ENCODE data around the gene CLDN4. TPM values are rescaled to one million over a fixed set of nuclear protein-coding genes. Genes with fewer than 3 reads are reported as not detected.
A peak's percentile ranks its signal among the peaks of the same experiment; 100 is the strongest.
"Not testable (repeated sequence)": the region's sequence is repeated elsewhere in the genome, so short reads cannot be mapped to it uniquely, and the experiment has no call there.

CLDN4 gene
- total RNA-seq, 2 experiments from 2014 or later: 0.12 to 0.16 TPM

GRCh38 chr7:73809467-73809951 is 21.3 kb upstream of the CLDN4 start:
- no peak overlapping the region for H3K27ac Mint-ChIP-seq
- H3K9me3 Mint-ChIP-seq (ENCODE audit: low read depth): no peaks in the 10 kb centered on the region
- no peaks in the 10 kb centered on the region for H3K4me1 Mint-ChIP-seq
- intact Hi-C loops (cut with DNase I, micrococcal nuclease): no loop called here
- H3K27me3 Mint-ChIP-seq: peaks cover 5% of the 10 kb centered on the region
- H3K4me3 Mint-ChIP-seq: no peak overlapping the region
- ATAC-seq (no peak), DNase-seq (no peak)
- ChIA-PET POLR2A (interaction anchor here (0.7 kb wide), 1 partner anchor 310 kb away, joined by 4 read pairs; no protein-coding TSS in a partner anchor), CTCF (interaction anchor here (0.9 to 1.0 kb wide), 2 partner anchors 9 to 47 kb away, joined by 3 to 4 read pairs; no protein-coding TSS in a partner anchor)
- H3K36me3 Mint-ChIP-seq (ENCODE audit: low read depth): no peaks in the 10 kb centered on the region

- H3K4me1 Mint-ChIP-seq: no peaks in the 10 kb centered on the region
- H3K27me3 Mint-ChIP-seq: peaks cover 7% of the 10 kb centered on the region
- no peaks in the 10 kb centered on the region for H3K36me3 Mint-ChIP-seq (ENCODE audit: low read depth)
- intact Hi-C loops (cut with DNase I, micrococcal nuclease): loop anchor here (1.0 kb wide), 1 partner anchor 44 kb away; no protein-coding TSS in a partner anchor
- H3K27ac Mint-ChIP-seq: no peak overlapping the region
- CTCF ChIA-PET: interaction anchor here (2.1 kb wide), 1 partner anchor 43 kb away, joined by 15 read pairs; no protein-coding TSS in a partner anchor
- POLR2A ChIA-PET: no interaction called here
- H3K9me3 Mint-ChIP-seq (ENCODE audit: low read depth): no peaks in the 10 kb centered on the region
- DNase-seq (no peak), ATAC-seq (no peak)
- H3K4me3 Mint-ChIP-seq: no peak overlapping the region
These were observed 19.8 kb upstream of the CLDN4 start for GRCh38 chr7:73810998-73811360.

- Mint-ChIP-seq H3K4me1 (no peaks in the 10 kb centered on the region), H3K36me3 (ENCODE audit: low read depth) (no peaks in the 10 kb centered on the region), H3K27me3 (peaks cover 7% of the 10 kb centered on the region), H3K27ac (no peak overlapping the region), H3K4me3 (no peak overlapping the region), H3K9me3 (ENCODE audit: low read depth) (no peaks in the 10 kb centered on the region)
- intact Hi-C loops (cut with DNase I, micrococcal nuclease): loop anchor here (1.0 kb wide), 1 partner anchor 44 kb away; no protein-coding TSS in a partner anchor
- POLR2A ChIA-PET: no interaction called here
- CTCF ChIA-PET: interaction anchor here (0.6 to 2.1 kb wide), 6 partner anchors 16 to 534 kb away, joined by 3 to 15 read pairs (median 4); no protein-coding TSS in a partner anchor
- DNase-seq: peak; percentile 79
- ATAC-seq: peak; percentile 86
These were observed 19.0 kb upstream of the CLDN4 start for GRCh38 chr7:73811760-73812168.

GRCh38 chr7:73812996-73813395 is 17.8 kb upstream of the CLDN4 start:
- CTCF ChIA-PET: interaction anchor here (2.1 kb wide), 1 partner anchor 41 kb away, joined by 15 read pairs; no protein-coding TSS in a partner anchor

GRCh38 chr7:73815436-73815835 is 15.4 kb upstream of the CLDN4 start:
- intact Hi-C loops (cut with DNase I, micrococcal nuclease): no loop called here
- DNase-seq (no peak), ATAC-seq (no peak)
- H3K36me3 Mint-ChIP-seq (ENCODE audit: low read depth): no peaks in the 10 kb centered on the region
- H3K4me1 Mint-ChIP-seq: no peaks in the 10 kb centered on the region
- no peak overlapping the region for H3K27ac Mint-ChIP-seq
- ChIA-PET CTCF (no interaction called here), POLR2A (no interaction called here)
- H3K4me3 Mint-ChIP-seq: no peak overlapping the region
- peaks cover 9% of the 10 kb centered on the region for H3K27me3 Mint-ChIP-seq
- H3K9me3 Mint-ChIP-seq (ENCODE audit: low read depth): no peaks in the 10 kb centered on the region

More at GRCh38 chr7:73812996-73813395, 17.8 kb upstream of the CLDN4 start:
- peaks cover 7% of the 10 kb centered on the region for H3K27me3 Mint-ChIP-seq
- POLR2A ChIA-PET: no interaction called here
- intact Hi-C loops (cut with DNase I, micrococcal nuclease): no loop called here
- no peak for ATAC-seq
- H3K36me3 Mint-ChIP-seq (ENCODE audit: low read depth): no peaks in the 10 kb centered on the region
- no peaks in the 10 kb centered on the region for H3K9me3 Mint-ChIP-seq (ENCODE audit: low read depth)
- H3K27ac Mint-ChIP-seq: no peak overlapping the region
- no peak overlapping the region for H3K4me3 Mint-ChIP-seq
- no peak for DNase-seq
- H3K4me1 Mint-ChIP-seq: no peaks in the 10 kb centered on the region

GRCh38 chr7:73817121-73817520 is 13.7 kb upstream of the CLDN4 start:
- ATAC-seq (no peak), DNase-seq (no peak)
- Mint-ChIP-seq H3K9me3 (ENCODE audit: low read depth) (no peaks in the 10 kb centered on the region), H3K27me3 (peaks cover 7% of the 10 kb centered on the region), H3K4me1 (no peaks in the 10 kb centered on the region), H3K27ac (no peak overlapping the region), H3K36me3 (ENCODE audit: low read depth) (no peaks in the 10 kb centered on the region), H3K4me3 (no peak overlapping the region)
- intact Hi-C loops (cut with DNase I, micrococcal nuclease): no loop called here
- ChIA-PET CTCF (no interaction called here), POLR2A (no interaction called here)

- Mint-ChIP-seq H3K27me3 (peaks cover 4% of the 10 kb centered on the region), H3K36me3 (ENCODE audit: low read depth) (no peaks in the 10 kb centered on the region), H3K27ac (no peak overlapping the region), H3K9me3 (ENCODE audit: low read depth) (no peaks in the 10 kb centered on the region), H3K4me3 (no peak overlapping the region), H3K4me1 (peaks cover 2% of the 10 kb centered on the region)
- POLR2A ChIA-PET: no interaction called here
- DNase-seq: no peak
- intact Hi-C loops (cut with DNase I, micrococcal nuclease): no loop called here
- CTCF ChIA-PET: no interaction called here
- ATAC-seq: no peak
These were observed 10.8 kb upstream of the CLDN4 start for GRCh38 chr7:73820013-73820412.

- ATAC-seq; H3K4me3 Mint-ChIP-seq; H3K9me3 Mint-ChIP-seq (ENCODE audit: low read depth); CTCF ChIA-PET; H3K27me3 Mint-ChIP-seq; intact Hi-C loops (cut with DNase I, micrococcal nuclease); H3K4me1 Mint-ChIP-seq; DNase-seq; POLR2A ChIA-PET; H3K27ac Mint-ChIP-seq; H3K36me3 Mint-ChIP-seq (ENCODE audit: low read depth): not testable (repeated sequence)
These were observed 9.1 kb upstream of the CLDN4 start for GRCh38 chr7:73821597-73822285.

GRCh38 chr7:73822319-73823173 is 8.2 kb upstream of the CLDN4 start:
- ATAC-seq (no peak), DNase-seq (no peak)
- H3K27me3 Mint-ChIP-seq: peaks cover 2% of the 10 kb centered on the region
- H3K27ac Mint-ChIP-seq: no peak overlapping the region
- H3K4me3 Mint-ChIP-seq: no peak overlapping the region
- peaks cover 14% of the 10 kb centered on the region for H3K4me1 Mint-ChIP-seq
- CTCF ChIA-PET: interaction anchor here (1.7 kb wide), 1 partner anchor 32 kb away, joined by 6 read pairs; no protein-coding TSS in a partner anchor
- POLR2A ChIA-PET: no interaction called here
- intact Hi-C loops (cut with DNase I, micrococcal nuclease): no loop called here
- no peaks in the 10 kb centered on the region for H3K36me3 Mint-ChIP-seq (ENCODE audit: low read depth)
- no peaks in the 10 kb centered on the region for H3K9me3 Mint-ChIP-seq (ENCODE audit: low read depth)

GRCh38 chr7:73823257-73823656 is 7.5 kb upstream of the CLDN4 start:
- POLR2A ChIA-PET: no interaction called here
- Mint-ChIP-seq H3K4me1 (peaks cover 20% of the 10 kb centered on the region), H3K27ac (no peak overlapping the region), H3K27me3 (peaks cover 2% of the 10 kb centered on the region), H3K36me3 (ENCODE audit: low read depth) (no peaks in the 10 kb centered on the region), H3K9me3 (ENCODE audit: low read depth) (no peaks in the 10 kb centered on the region), H3K4me3 (no peak overlapping the region)
- intact Hi-C loops (cut with DNase I, micrococcal nuclease): no loop called here
- DNase-seq (no peak), ATAC-seq (no peak)
- CTCF ChIA-PET: interaction anchor here (1.7 kb wide), 1 partner anchor 31 kb away, joined by 6 read pairs; no protein-coding TSS in a partner anchor

GRCh38 chr7:73823873-73824592 is 6.8 kb upstream of the CLDN4 start:
- POLR2A ChIA-PET: no interaction called here
- no peaks in the 10 kb centered on the region for H3K9me3 Mint-ChIP-seq (ENCODE audit: low read depth)

More at GRCh38 chr7:73823873-73824592, 6.8 kb upstream of the CLDN4 start:
- DNase-seq (no peak), ATAC-seq (no peak)
- H3K27me3 Mint-ChIP-seq: peaks cover 2% of the 10 kb centered on the region
- CTCF ChIA-PET: interaction anchor here (1.7 kb wide), 1 partner anchor 30 kb away, joined by 6 read pairs; no protein-coding TSS in a partner anchor
- H3K4me3 Mint-ChIP-seq: no peak overlapping the region
- intact Hi-C loops (cut with DNase I, micrococcal nuclease): no loop called here
- peaks cover 26% of the 10 kb centered on the region for H3K4me1 Mint-ChIP-seq
- H3K36me3 Mint-ChIP-seq (ENCODE audit: low read depth): no peaks in the 10 kb centered on the region
- H3K27ac Mint-ChIP-seq: no peak overlapping the region

Measured in activated CD4-positive, alpha-beta T cell treated with anti-CD3 and anti-CD28 coated beads for 36 hours (primary cell).